ENCODE results near the gene FBH1. TPM values are rescaled to one million over a fixed set of nuclear protein-coding genes. Genes with fewer than 3 reads are reported as not detected.

Gene FBH1
- total RNA-seq, 4 donors from 2014 or later: 62.6 to 96.9 (median 68.2) TPM

- no peaks in the 10 kb centered on the region for H3K27me3 ChIP-seq
- TF ChIP-seq POLR2A (IDR thresholded peaks at IDR 0.05) (no peak), CTCF (IDR thresholded peaks at IDR 0.05 in 4 of 5, conservative IDR thresholded peaks at IDR 0.05 in 1 of 5) (no peak)
- in situ Hi-C loops (cut with MboI; ENCODE audit: low sequenced_read_pairs in 4 of 4) (no loop called here), intact Hi-C loops (cut with DNase I; ENCODE audit: low total_unique reads) (loop anchor here (5.0 kb wide), 1 partner anchor 194 kb away; the partner anchor contains the start of gene RBM17)
- DNase-seq (no peak), ATAC-seq (no peak)
- H3K9me3 ChIP-seq: no peaks in the 10 kb centered on the region
- H3K36me3 ChIP-seq: peaks cover 0 to 27% of the 10 kb centered on the region in 2 donors
- peak overlapping the region in 3 of 4 donors; percentile 77 to 87 (median 86) for H3K27ac ChIP-seq
- peaks cover 30 to 33% of the 10 kb centered on the region in 2 donors for H3K4me1 ChIP-seq
- H3K4me3 ChIP-seq: no peak overlapping the region
Measured at GRCh38 chr10:5893321-5893720, 3.3 kb downstream of the FBH1 start.

GRCh38 chr10:5894403-5894802 is 4.4 kb downstream of the FBH1 start:
- in situ Hi-C loops (cut with MboI; ENCODE audit: low sequenced_read_pairs in 4 of 4) (no loop called here), intact Hi-C loops (cut with DNase I; ENCODE audit: low total_unique reads) (loop anchor here (5.0 kb wide), 1 partner anchor 193 kb away; the partner anchor contains the start of gene RBM17)
- Histone ChIP-seq H3K4me3 (no peak overlapping the region), H3K27me3 (no peaks in the 10 kb centered on the region), H3K27ac (peak overlapping the region in 1 of 4 donors; percentile 2), H3K9me3 (no peaks in the 10 kb centered on the region), H3K4me1 (peaks cover 24 to 29% of the 10 kb centered on the region in 2 donors), H3K36me3 (peaks cover 0 to 31% of the 10 kb centered on the region in 2 donors)
- DNase-seq (no peak), ATAC-seq (no peak)
- TF ChIP-seq CTCF (IDR thresholded peaks at IDR 0.05 in 4 of 5, conservative IDR thresholded peaks at IDR 0.05 in 1 of 5) (no peak), POLR2A (IDR thresholded peaks at IDR 0.05) (no peak)

GRCh38 chr10:5894873-5895272 is 4.8 kb downstream of the FBH1 start:
- DNase-seq (no peak), ATAC-seq (no peak)
- no peak overlapping the region for H3K4me3 ChIP-seq
- no peaks in the 10 kb centered on the region for H3K9me3 ChIP-seq
- H3K36me3 ChIP-seq: peaks cover 0 to 31% of the 10 kb centered on the region in 2 donors
- intact Hi-C loops (cut with DNase I; ENCODE audit: low total_unique reads) (loop anchor here (5.0 kb wide), 1 partner anchor 192 kb away; the partner anchor contains the start of gene RBM17), in situ Hi-C loops (cut with MboI; ENCODE audit: low sequenced_read_pairs in 4 of 4) (no loop called here)
- no peak for TF ChIP-seq CTCF (IDR thresholded peaks at IDR 0.05 in 4 of 5, conservative IDR thresholded peaks at IDR 0.05 in 1 of 5)
- TF ChIP-seq POLR2A (IDR thresholded peaks at IDR 0.05): no peak
- no peaks in the 10 kb centered on the region for H3K27me3 ChIP-seq
- peak overlapping the region in 1 of 4 donors; percentile 2 for H3K27ac ChIP-seq
- peaks cover 24 to 29% of the 10 kb centered on the region in 2 donors for H3K4me1 ChIP-seq

GRCh38 chr10:5895365-5895764 is 5.3 kb downstream of the FBH1 start:
- TF ChIP-seq POLR2A (IDR thresholded peaks at IDR 0.05): no peak
- TF ChIP-seq CTCF (IDR thresholded peaks at IDR 0.05 in 4 of 5, conservative IDR thresholded peaks at IDR 0.05 in 1 of 5): no peak
- in situ Hi-C loops (cut with MboI; ENCODE audit: low sequenced_read_pairs in 4 of 4) (no loop called here), intact Hi-C loops (cut with DNase I; ENCODE audit: low total_unique reads) (no loop called here)
- Histone ChIP-seq H3K36me3 (peaks cover 0 to 31% of the 10 kb centered on the region in 2 donors), H3K27me3 (no peaks in the 10 kb centered on the region), H3K4me3 (no peak overlapping the region), H3K27ac (no peak overlapping the region), H3K9me3 (no peaks in the 10 kb centered on the region), H3K4me1 (peaks cover 24 to 29% of the 10 kb centered on the region in 2 donors)
- no peak for ATAC-seq
- no peak for DNase-seq

GRCh38 chr10:5895804-5896203 is 5.8 kb downstream of the FBH1 start:
- Histone ChIP-seq H3K9me3 (no peaks in the 10 kb centered on the region), H3K27me3 (no peaks in the 10 kb centered on the region), H3K36me3 (peaks cover 0 to 31% of the 10 kb centered on the region in 2 donors), H3K27ac (no peak overlapping the region), H3K4me1 (peaks cover 23 to 28% of the 10 kb centered on the region in 2 donors), H3K4me3 (no peak overlapping the region)
- DNase-seq (no peak), ATAC-seq (no peak)
- in situ Hi-C loops (cut with MboI; ENCODE audit: low sequenced_read_pairs in 4 of 4): no loop called here
- intact Hi-C loops (cut with DNase I; ENCODE audit: low total_unique reads): no loop called here
- TF ChIP-seq CTCF (IDR thresholded peaks at IDR 0.05 in 4 of 5, conservative IDR thresholded peaks at IDR 0.05 in 1 of 5): no peak
- no peak for TF ChIP-seq POLR2A (IDR thresholded peaks at IDR 0.05)

All from gastrocnemius medialis (tissue), 4 donors.